Activated T-helper 1 cell treated with Interleukin-2 at 50 U/mL for 16 hours (primary cell): ENCODE results near the gene PMPCA.
"Not testable (repeated sequence)": the region's sequence is repeated elsewhere in the genome, so short reads cannot be mapped to it uniquely, and the experiment has no call there.

ENCODE experiments used
- DNase-seq: peaks from one replicate; pipeline ENCODE4 v3.0.0-alpha.2; 2020; ENCODE audit warnings: low read depth

Gene PMPCA

DNA sequence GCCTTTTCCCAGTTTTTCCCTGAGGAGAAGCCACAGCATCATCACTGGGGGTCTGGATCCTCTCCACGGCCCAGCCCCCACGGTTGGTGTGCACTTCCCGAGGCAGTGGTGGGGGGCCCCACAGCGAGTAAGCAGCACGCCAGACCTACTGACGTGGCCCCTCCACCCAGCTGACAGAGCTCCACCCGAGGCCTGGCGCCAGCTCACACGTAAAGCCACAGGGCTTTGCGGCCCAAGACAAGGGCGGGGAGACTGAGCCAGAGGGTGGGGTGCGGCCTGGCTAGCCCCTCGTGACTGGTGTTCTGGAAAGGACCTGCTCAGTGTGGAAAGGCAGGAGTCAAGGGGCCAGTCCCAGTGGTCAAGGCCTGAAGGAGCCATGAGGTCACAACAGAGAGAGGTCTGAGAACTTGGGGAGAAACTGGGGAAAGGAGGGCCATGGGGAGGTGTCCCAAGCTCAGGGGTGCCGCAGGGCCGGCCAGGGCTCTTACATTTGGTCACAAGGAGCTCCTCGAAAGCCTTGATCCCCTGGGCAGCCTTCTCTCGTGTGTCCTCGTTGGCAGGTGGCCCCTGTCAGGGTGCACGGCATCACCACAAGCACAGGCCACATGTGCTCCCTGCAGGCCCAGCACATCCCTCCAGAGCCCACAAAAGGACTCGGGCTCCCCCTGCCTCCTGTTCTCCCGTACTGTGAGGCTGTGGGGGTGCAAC, 16.0 kb upstream of the PMPCA start:
- DNase-seq: no peak

DNA sequence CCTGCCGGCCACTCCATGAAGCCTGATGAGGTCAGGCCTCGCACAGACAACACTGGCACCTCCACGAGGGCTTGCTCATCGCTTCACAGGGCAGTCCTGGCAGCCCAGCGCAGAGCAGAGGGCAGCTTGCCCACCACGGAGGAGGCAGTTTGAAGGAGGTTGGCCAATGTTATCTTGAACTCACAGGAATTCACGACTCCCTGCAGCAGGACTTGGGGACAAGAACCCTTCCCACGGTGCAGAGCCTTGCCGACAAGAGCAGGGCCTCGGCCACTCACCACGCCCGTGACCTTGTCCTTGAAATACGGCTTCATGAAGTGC, 15.5 kb upstream of the PMPCA start:
- no peak for DNase-seq

DNA sequence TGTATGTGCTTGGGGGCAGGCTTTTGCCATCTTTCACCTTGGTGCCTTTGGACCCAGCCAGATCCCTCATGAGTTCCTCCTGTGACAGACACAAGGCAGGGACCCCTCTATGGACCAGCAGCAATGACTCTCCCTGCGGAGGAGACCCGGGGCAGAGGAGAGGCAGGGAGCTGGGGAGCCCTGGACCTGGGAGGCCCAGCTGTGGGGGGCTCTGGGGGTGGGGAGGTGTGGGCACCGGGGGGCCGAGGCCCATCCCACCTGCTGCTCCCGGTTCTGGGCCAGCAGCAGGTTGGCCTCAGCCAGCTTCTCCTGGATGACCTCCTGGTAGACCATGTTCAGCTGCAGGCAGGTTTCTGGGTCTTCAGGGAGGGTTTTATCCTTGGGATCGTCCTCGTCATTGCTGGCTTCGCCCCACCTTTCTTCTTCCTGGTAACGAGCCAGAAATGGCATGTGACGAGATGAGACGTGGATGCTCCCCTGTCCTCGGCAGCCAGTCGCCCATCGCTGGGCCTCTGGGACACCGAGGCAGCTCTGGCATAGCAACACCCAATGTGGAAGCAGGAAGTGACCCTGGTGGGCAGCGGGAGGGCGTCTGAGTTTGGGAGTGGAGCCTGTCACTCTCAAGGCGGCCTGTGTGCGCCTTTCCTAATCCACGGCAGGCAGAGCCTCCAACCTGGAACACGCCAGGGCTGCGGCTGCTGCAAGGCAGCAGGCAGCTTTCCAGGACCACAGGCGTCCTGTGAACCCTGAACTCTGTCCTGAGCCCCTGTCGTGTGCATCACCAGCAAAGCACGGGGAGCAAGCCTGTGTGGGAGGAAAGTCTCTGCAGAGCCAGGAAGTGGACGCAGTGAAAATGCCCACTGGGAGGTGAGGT, 14.9 kb upstream of the PMPCA start:
- DNase-seq: no peak

DNA sequence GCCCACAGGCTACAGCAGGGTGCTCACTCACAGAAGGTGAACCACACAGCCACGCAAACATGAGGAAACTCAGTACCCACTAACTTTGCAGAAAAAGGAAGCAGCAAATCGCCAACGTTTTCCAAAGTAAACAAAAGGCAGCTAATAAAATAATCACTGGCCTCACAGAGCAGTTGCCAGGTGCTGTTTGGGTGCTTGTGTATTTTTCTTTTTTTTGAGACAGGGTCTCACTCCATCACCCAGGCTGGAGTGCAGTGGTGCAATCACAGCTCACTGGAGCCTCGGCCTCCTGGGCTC, 14.3 kb upstream of the PMPCA start:
- DNase-seq: no peak

DNA sequence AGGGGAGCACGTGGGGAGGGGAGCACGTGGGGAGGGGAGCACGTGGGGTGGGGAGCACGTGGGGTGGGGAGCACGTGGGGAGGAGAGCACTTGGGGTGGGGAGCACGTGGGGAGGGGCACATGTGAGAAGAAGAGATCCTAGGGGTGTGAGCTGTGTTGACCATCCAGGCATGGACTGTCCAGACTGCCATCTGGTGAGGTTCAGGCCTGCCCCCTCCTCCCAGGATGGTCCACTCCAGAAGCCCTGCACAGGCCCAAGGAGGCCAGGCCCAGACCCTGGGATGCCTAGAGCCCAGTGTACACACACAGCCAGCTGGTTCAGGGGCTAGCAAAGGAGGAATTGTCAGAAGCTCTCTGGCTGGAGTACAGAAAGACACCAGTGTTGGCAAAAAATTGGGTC, 12.8 kb upstream of the PMPCA start:
- DNase-seq: no peak

DNA sequence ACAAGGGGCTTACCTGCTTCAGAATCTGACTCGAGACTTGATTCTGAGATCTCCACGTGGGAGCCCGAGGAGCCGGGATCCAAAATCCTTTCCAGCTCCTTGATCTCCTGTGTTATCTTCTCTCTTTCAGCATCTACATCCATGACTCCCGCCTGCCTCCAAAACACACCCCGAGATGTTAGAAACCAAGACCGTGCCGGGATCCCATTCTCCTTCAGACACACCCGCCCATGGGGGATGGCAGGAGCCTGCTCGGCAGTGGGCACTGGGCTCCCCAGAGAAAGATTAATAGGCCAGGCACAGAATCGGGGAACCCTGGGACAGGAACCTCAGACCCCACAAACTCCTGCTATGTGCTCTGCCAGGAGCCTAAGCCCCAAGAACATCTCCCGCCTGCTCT, 12.2 kb upstream of the PMPCA start:
- DNase-seq: no peak

DNA sequence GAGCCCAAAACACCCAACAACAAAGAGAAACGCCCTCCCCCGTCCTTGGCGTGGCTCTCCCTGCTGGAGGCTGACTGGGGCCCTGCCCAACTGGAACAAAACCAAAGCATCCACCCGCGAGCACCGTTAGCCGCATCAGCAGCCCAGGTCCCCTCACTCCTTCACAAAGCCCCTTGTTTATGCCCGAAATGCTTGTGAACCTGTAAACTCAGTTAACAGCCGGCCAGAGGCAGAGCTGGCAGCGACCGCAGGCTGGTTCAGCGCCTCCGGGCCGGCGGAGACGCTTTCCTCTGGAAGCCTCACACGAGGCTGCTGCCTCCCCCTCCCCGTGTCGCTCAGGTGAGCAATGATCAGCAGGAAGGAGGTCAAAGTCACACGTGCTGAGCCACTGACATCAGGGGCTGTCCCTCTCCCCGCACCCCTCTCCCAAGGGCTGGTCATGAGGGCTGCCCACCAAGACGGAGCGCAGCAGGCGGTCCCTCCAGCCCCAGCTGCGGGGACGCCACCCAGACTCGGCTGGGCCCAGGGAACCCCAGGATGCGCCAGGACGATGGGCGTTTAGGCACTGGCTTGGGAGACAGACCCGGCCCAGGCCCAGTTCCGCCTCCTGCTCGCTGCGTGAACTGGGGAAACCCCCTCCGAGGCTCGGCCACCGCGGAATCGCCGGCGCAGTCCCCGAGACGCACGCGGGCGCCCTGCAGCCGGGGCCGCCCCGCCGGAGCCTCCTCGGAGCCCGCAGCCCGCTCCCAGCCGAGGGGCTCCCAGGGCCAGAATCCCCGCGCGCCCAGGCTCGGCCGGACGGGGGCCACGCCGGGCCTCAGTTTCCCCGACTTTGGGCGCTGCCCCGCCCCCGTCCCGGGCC, 11.1 kb upstream of the PMPCA start:
- DNase-seq: no peak

DNA sequence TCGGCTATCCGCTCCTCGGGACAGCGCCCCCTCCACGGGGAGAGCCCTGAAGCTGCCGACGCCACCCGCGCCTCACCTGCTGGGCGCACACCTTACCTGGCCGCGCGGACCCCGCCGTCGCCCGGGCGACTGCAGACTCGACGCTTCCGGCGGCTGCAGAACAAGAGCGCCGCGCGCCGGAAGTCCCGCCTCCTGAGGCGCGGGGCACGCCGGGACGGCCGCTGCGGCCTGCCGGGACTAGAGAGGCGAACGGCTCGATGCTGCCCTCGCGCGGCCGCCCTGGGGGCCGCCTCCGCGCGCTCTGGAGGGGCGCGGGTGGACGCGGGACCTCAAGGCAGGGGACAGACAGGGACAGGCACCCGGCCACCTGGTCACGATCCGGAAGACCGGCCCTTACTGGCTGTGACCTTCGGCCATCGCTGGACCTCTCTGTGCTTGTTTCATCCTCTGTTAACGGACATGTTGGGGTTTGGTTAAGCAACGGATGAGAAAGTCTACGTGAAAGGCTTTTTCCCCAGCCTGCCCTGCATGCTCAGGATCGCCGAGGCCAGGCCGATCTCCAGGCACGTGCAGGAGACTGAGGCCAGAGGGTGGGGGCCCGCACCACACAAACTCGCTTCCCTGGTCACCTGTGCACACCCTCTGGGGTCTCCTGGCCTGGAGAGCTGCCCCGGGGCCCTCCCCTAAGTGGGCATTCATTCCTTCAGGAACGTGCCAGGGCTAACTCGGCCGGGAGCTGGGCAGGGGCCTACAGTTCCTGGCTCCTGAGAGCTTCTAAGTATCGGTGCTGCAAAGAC, 10.2 kb upstream of the PMPCA start, which contains the start of gene SNAPC4:
TSS of gene SNAPC4 (minus strand) at position 133 of the 797 bp plus-strand sequence. CDS start 1,742 bp downstream, outside the sequence.
- peak; percentile 82 for DNase-seq

DNA sequence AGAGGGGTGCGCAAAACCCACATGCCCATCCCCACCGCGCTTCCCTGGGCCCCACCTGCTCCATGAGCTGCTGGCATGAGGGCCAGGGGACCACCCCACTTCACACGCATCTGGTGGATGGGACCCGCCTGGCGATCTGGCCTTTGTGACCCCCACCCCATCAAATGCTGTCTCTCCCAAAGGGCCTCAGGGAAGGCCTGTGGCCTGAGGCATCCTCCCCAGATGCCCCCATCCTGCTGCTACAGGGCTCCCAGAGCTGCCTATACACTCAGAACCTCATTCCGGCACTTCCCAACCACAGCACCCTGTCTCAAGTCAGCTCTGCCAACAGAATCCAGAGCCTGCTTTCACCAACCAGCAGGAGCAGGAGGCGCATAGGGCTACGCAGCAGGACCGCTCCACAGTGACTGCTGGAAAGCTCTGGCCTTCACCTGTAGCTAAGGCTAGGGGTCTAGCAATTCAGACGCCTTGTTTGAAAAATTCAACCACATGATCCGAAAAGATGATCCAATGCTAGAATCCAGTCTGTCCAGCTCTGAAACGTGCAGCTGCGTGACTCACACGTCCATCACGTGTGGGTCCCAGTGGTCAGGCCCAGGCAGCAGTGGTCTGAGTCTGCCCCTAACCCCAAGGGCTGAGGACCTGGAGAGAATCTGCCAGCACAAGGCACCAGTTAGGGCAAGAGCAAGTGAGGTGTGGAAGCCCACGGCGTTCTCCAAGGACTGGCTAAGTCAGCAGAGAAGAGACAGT, 9.1 kb upstream of the PMPCA start:
- no peak for DNase-seq

DNA sequence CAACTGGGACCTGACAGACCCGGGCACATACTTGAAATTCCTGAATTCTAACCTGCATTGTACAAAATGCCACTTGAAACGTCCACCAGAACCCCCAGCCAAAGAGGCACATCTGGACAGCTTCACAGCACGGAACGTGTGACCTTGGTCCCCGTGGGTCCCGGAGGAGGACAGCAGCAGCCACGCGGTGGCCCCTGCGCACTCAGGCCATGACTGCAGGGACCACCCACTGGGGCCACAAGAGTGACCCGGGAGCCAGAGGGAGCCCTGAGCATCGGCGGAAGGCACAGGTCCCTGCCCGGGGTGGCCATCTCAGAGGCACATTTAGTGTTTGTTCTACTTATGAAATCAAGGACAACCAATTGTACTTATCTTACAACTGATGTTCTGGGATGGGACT, 8.4 kb upstream of the PMPCA start:
- no peak for DNase-seq

DNA sequence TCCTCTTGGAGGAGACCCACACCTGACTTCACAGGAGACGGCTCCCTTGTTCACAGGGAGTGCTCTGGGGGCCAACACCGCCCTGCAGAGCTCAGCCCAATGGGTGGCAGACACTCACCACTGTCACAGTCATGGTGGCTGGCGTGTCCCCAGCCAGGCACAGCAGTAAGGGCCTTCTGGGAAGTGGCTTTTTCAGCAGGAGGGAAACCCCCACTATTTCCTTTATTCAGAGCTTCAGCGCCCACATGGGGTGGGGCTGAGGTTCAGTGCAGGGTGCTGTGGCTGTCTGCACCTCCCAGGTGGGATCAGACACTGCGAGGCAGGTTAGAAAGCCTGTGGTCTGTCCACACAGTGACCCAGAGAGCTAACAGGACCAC, 6.9 kb upstream of the PMPCA start:
- DNase-seq: peak; percentile 56

DNA sequence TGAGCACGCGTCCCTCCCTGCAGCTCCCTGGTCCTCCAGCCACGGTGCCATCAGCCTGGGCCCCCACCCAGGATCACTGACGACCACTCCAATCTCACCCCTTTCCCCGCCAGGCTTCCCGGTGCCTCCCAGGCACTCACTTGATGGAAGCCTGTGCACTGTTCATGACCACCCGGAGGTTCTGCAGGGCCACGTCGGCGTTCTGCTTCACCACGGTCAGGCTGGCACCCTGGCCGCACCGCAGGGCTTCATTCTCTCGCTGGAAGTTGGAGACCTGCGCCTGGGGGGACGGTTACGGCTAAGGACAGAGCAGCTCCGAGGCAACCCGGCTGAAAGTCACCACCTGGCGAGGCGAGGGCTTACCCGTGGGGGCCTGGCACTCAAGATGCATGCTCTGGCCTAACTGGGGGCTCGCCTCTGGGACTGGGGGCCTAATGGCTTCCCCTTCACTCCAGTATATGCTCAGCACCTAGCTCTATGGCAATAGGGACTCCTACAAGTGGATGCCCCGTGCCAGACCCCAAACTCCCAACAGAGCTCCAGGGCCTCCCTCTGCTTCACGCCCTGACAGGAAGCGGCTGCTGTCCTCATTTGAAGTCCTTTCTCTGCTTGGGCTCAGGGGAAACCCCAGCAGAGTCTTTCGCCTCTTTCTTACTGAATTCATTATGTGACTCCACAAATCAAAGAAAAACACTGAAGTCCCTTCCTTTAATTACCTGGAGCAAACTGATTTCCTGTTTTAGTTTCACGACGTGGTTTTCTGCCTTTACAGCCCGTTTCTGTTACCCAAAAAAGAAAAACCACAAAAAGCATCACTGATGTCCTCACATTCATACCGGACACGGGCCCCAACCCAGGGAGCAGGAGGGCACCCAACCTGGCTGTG, 6.3 kb upstream of the PMPCA start:
- no peak for DNase-seq

DNA sequence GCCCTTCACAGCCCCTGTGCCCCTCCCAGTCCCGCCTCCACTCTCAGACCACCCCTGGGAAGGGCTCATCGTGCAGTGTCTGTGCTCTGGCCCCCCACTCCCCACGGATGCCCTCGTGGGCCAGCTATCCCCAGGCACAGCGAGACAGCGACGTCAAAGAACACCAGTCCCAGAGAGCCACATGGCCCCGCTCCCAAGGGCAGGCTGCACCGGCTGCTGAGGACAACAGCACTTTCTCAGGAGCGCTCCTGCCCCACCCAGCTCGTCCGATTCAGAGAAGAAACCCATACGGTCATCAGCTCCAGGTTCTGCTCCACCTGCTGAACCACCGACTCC, 5.7 kb upstream of the PMPCA start:
- no peak for DNase-seq

DNA sequence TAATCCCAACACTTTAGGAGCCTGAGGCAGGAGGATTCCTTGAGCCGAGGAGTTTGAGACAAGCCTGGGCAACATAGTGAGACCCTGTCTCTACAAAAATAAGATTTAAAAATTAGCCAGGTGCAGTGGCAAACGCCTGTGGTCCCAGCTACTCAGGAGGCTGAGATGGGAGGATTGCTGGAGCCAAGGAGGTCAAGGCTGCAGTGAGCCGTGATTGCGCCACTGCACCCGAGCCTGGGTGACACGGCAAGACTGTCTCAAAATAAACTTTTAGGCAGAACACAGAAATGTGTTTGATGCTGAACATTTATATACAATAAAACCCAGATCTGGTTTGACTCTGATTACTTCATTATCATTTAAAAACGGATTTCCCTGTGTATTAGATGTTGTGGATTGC, 5.0 kb upstream of the PMPCA start:
- DNase-seq: no peak

DNA sequence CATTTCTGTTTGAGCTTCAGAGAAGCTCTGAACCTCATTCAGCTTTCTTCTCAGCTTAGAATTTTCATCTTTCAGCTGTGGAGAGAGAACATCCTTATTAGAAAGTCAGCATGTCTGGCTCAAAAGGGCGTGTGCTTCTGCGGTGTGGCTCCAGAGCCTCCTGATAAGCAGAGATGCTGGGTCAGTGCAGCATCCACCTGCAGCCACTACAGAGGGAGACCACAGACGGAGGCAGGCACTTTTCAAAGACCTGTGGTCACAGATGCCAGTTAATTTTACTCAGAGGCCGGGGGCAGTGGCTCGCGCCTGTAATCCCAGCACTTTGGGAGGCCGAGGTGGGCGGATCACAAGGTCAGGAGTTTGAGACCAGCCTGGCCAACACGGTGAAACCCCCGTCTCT, 4.6 kb upstream of the PMPCA start:
- not testable (repeated sequence) for DNase-seq

DNA sequence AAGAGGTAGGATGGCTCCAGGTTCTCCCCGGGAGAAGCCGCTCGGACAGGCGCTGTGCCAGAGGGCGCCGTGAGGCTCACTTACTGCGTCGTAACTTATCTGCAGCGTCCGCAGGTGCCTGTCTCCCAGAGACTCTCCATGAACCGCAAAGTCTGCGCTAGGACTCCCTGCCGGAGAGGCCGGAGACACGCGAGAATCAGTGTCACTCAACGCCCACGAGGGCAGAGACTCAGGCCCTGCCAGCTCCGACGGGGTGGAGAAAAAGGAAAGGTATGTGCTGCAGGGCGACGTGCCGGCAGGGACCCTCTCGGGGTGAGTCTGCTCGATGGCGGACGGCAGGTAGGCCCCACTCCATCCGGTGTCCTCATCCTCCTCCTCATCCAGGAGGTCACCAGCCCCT, 3.4 kb upstream of the PMPCA start:
- not testable (repeated sequence) for DNase-seq

DNA sequence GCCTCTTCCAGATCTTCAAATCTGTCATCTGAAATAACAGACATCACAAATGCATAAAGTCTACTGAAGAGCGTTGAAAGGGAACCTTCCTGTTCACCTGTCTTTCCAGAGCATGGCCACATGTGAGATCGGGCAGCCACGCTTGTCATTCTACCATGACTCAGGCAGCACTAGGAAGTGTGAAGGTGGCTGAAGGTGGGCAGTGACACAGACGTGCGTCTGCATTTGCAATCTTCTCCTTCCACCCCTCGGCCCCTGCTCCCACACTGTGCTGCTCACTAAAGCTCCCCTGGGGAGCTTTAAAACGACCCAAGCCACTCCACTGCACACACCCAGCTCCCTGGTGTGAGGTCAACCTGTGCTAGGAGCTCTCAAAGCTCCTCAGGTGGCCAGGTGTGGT, 2.5 kb upstream of the PMPCA start:
- no peak for DNase-seq

DNA sequence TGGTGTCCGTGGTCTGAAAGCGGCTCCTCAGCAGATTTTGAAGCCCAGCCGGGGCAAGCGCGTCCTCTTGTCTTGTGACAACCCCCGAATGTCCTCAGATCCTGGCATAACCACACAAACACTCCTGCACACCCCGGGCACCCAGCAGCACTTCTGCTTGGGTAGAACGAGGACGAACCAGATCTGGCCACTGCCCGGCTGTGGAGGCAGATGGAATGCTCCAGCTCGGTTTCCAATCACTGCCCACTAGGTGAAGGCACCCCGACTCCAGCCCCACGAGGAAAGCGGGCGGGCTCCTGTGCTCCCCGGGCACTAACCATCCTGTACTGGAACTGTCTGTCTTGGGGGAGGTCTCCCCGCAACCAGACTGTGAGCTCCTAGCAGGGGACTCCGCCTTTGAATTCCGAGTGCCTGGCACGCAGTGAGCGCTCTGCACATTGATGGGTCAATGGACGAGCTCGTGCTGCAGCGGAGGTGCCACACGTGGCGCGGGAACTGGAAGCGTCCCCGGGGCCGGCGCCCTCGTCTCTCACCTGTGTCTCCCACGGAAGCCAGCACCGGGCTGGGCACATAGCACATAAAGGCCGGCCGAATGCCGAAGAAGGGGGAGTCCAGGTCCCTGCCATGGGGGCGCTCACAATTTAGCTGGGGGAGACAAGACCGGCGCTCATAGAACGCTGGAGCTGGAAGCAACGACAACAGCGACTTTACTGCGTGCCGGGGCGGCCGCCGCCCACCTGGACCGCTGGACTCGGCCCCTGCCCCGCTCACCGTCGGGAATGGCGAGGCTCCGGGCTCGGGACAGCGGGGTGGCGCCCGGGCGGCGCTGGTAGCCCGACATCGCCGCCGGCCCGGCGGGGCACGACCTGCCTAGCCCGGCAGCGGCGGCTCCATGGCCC, 652 bp upstream of the PMPCA start:
- no peak for DNase-seq

DNA sequence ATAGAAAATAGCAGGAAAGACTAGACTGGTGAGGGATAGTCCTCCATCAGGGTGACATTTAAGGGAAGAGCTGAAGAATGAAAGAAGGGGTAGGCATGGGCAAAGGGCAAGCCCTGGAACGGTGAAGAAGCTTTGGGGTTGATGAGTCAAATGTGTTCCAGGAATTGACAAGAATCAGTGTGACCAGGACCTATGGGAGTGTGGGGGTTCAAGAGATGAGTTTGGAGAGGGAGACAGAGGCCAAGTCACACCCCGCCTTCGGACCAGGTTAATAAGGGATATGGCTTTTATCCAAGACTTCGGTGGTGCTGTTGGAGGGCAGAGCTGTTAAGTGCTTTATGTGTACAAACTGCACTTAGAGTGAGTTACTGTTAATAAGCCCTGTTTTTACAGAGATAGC, 920 bp downstream of the PMPCA start:
- DNase-seq: no peak
